Kidney (tissue), 14 donors: ENCODE results near the gene HNRNPA0. TPM values are rescaled to one million over a fixed set of nuclear protein-coding genes. Genes with fewer than 3 reads are reported as not detected.
A peak's percentile ranks its signal among the peaks of the same experiment; 100 is the strongest.
"Not testable (repeated sequence)": the region's sequence is repeated elsewhere in the genome, so short reads cannot be mapped to it uniquely, and the experiment has no call there.

Experiments used
- DNase-seq, 5 donors: peaks; one replicate each; pipeline ENCODE4 v3.0.0-alpha.2; 2013 to 2020
- FAIRE-seq: peaks from 2 replicates; lab custom pipeline; 2012; peaks lifted over from hg19 to GRCh38; lab: Jason Lieb, UNC
- H3K27ac ChIP-seq, 2 donors: one replicate each; pipeline ENCODE4 v1.7.0; 2013; ENCODE audit warnings: low read depth in 2 of 2, low read length in 2 of 2, inconsistent platforms in 1 of 2
- H3K27me3 ChIP-seq: one replicate; pipeline ENCODE4 v1.7.1; 2013; ENCODE audit warnings: low read length, inconsistent platforms; ENCODE audit not compliant: control insufficient read depth, insufficient read depth
- H3K36me3 ChIP-seq, 3 donors: one replicate each; pipeline versions ENCODE4 v1.7.0 to v1.7.1; 2013; ENCODE audit warnings: low read length in 3 of 3, control low read depth in 1 of 3, inconsistent platforms in 1 of 3; ENCODE audit not compliant: insufficient read depth in 3 of 3, control insufficient read depth in 2 of 3
- H3K4me1 ChIP-seq, 3 donors: one replicate each; pipeline versions ENCODE4 v1.7.0 to v1.7.1; 2013; ENCODE audit warnings: low read length in 3 of 3, inconsistent platforms in 1 of 3, low read depth in 1 of 3; ENCODE audit not compliant: control insufficient read depth in 2 of 3, insufficient read depth in 2 of 3
- H3K4me3 ChIP-seq, 3 donors: one replicate each; pipeline versions ENCODE4 v1.7.0 to v1.8.1; 2013; ENCODE audit warnings: low read length in 3 of 3, control low read depth in 1 of 3, inconsistent platforms in 1 of 3
- H3K9ac ChIP-seq, 3 donors: one replicate each; pipeline versions ENCODE4 v1.7.0 to v1.7.1; 2013; ENCODE audit warnings: low read length in 3 of 3, control low read depth in 1 of 3, inconsistent platforms in 1 of 3
- H3K9me3 ChIP-seq, 3 donors: one replicate each; pipeline versions ENCODE4 v1.7.0 to v1.7.1; 2013; ENCODE audit warnings: low read length in 3 of 3, control low read depth in 1 of 3, inconsistent platforms in 1 of 3; ENCODE audit not compliant: control insufficient read depth in 2 of 3, insufficient read depth in 1 of 3
- intact Hi-C: fragments of 100-400 bp; cut with DNase I; formaldehyde crosslinking; loops from one replicate; pipeline ENCODE4 v1.11.1; 2022
- polyA plus RNA-seq: library from polyadenylated mRNA; stranded (reverse); fragments of 350-450 nt; fragmentation: Illumina TruSeq; extraction: RNeasy Lipid Tissue Mini Kit (QIAGEN cat#74804); gene quantifications from one replicate; pipeline ENCODE4 v1.2.3, GENCODE V29; 2014; ENCODE audit warnings: low read depth, low replicate concordance; ENCODE audit not compliant: insufficient read depth
- total RNA-seq: library from RNA; stranded (reverse); fragmentation: NEBNext Ultra II Directional; extraction: Animal tissue kit (Norgen Biotek cat#: 25700); gene quantifications from one replicate; pipeline ENCODE4 v1.2.1, GENCODE V29; 2021
- TF ChIP-seq, protein P1 (sequence below): IDR thresholded peaks from 3 replicates; pipeline ENCODE4 v1.5.1; 2012; ENCODE audit warnings: mild to moderate bottlenecking, moderate library complexity, borderline replicate concordance; ENCODE audit not compliant: insufficient read depth; ENCODE audit errors: extremely low read depth
- donor health status: control.
- donor health status: control.
- donor health status: control.
- donor health status: control.
- donor health status: control.
- donor health status: DM: yes; HTN: yes; CAD: no.
- donor health status: Normal renal cell carcinoma (clear cell type).

HNRNPA0 gene
- total and polyA plus RNA-seq, 2 donors from 2014 or later = 16.0 to 28.3 TPM

GRCh38 chr5:137792303-137792702 is 38.1 kb upstream of the HNRNPA0 start:
- no peaks in the 10 kb centered on the region for H3K9me3 ChIP-seq
- H3K4me1 ChIP-seq = peaks cover 0 to 4% (median 0%) of the 10 kb centered on the region in 3 donors
- H3K9ac ChIP-seq = no peak overlapping the region
- intact Hi-C loops = no loop called here
- H3K27ac ChIP-seq = no peak overlapping the region
- peak; percentile 94 for FAIRE-seq
- H3K4me3 ChIP-seq = no peak overlapping the region
- H3K27me3 ChIP-seq = no peaks in the 10 kb centered on the region
- DNase-seq = peak in 2 of 5 donors; percentile 65 to 69
- TF ChIP-seq, protein P1, sequence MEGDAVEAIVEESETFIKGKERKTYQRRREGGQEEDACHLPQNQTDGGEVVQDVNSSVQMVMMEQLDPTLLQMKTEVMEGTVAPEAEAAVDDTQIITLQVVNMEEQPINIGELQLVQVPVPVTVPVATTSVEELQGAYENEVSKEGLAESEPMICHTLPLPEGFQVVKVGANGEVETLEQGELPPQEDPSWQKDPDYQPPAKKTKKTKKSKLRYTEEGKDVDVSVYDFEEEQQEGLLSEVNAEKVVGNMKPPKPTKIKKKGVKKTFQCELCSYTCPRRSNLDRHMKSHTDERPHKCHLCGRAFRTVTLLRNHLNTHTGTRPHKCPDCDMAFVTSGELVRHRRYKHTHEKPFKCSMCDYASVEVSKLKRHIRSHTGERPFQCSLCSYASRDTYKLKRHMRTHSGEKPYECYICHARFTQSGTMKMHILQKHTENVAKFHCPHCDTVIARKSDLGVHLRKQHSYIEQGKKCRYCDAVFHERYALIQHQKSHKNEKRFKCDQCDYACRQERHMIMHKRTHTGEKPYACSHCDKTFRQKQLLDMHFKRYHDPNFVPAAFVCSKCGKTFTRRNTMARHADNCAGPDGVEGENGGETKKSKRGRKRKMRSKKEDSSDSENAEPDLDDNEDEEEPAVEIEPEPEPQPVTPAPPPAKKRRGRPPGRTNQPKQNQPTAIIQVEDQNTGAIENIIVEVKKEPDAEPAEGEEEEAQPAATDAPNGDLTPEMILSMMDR = no peak
- no peaks in the 10 kb centered on the region for H3K36me3 ChIP-seq

DNA sequence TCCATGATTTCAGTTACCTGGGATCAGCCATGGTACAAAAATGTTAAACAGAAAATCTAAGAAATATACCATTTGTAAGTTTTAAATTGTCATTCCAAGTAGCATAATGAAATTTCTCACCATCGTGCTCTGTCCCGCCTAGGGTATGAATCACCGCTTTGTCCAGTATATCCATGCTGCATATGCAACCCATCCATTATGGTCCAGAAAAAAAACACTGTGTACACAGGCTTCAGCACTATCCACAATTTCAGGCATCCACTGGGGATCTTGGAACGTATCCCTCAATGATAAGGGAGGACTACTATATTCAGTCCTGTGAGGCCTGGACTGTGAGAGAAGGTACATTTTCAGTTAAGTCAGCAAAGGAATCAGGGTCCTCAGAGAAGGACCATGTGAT is 37.6 kb upstream of the HNRNPA0 start:
- no peaks in the 10 kb centered on the region for H3K36me3 ChIP-seq

DNA sequence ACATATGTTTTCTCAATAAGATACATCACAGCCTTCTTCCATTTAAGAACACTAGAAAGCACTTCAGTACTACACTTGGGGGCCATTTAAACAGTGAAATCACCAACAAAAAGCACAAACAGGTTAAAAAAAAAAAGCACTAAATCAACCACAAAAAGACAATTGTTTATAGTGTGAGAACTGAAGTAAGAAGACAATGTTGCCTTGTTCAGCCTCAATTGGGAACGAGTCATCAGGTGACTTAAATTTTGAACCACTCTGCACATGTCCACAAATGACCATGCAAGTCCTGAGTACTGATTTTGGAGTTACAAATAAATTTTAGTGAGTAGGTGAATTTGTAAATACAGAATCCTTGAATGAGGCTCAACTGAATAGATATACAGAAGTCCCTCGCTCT is 37.2 kb upstream of the HNRNPA0 start:
- intact Hi-C loops = no loop called here
- DNase-seq (no peak), FAIRE-seq (no peak)
- Histone ChIP-seq H3K4me1 (peaks cover 0 to 4% (median 0%) of the 10 kb centered on the region in 3 donors), H3K9ac (no peak overlapping the region), H3K9me3 (no peaks in the 10 kb centered on the region), H3K27ac (no peak overlapping the region), H3K27me3 (no peaks in the 10 kb centered on the region), H3K4me3 (no peak overlapping the region), H3K36me3 (no peaks in the 10 kb centered on the region)
- TF ChIP-seq, protein P1 = no peak

More for the DNA sequence above, 37.6 kb upstream of the HNRNPA0 start:
- DNase-seq = no peak
- H3K4me3 ChIP-seq = no peak overlapping the region
- no peak for FAIRE-seq
- no peak overlapping the region for H3K9ac ChIP-seq
- intact Hi-C loops = no loop called here
- no peaks in the 10 kb centered on the region for H3K9me3 ChIP-seq
- TF ChIP-seq, protein P1 = no peak
- no peak overlapping the region for H3K27ac ChIP-seq
- no peaks in the 10 kb centered on the region for H3K27me3 ChIP-seq
- peaks cover 0 to 4% (median 0%) of the 10 kb centered on the region in 3 donors for H3K4me1 ChIP-seq

DNA sequence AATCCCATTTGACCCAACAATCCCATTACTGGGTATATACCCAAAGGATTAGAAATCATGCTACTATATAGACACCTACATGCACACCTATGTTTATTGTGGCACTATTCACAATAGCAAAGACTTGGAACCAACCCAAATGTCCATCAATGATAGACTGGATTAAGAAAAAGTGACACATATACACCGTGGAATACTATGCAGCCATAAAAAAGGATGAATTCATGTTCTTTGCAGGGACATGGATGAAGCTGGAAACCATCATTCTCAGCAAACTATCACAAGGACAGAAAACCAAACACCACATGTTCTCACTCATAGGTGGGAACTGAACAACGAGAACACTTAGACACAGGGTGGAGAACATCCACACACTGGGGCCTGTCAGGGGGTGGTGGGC is 34.4 kb upstream of the HNRNPA0 start:
- DNase-seq, H3K4me3 ChIP-seq, FAIRE-seq, H3K36me3 ChIP-seq, H3K9me3 ChIP-seq, H3K27ac ChIP-seq, H3K4me1 ChIP-seq, intact Hi-C loops, H3K9ac ChIP-seq, H3K27me3 ChIP-seq: not testable (repeated sequence)
